Fibroblast of lung (primary cell): ENCODE data around the gene NF2. TPM values are rescaled to one million over a fixed set of nuclear protein-coding genes. Genes with fewer than 3 reads are reported as not detected.
A peak's percentile ranks its signal among the peaks of the same experiment; 100 is the strongest.

ENCODE experiments used
- DNase-seq, 2 donors: peaks; one replicate each; pipeline versions ENCODE4 v3.0.0 to v3.0.0-alpha.2; 2010; ENCODE audit warnings: low read depth in 2 of 2
- H2AFZ ChIP-seq: 2 replicates; pipeline ENCODE4 v1.5.1; 2012; ENCODE audit warnings: low read length, control low read depth, inconsistent platforms
- H3K27ac ChIP-seq: 2 replicates; pipeline ENCODE4 v1.5.1; 2011; ENCODE audit warnings: low read length, control low read depth; ENCODE audit not compliant: insufficient read depth
- H3K27me3 ChIP-seq: 2 replicates; pipeline ENCODE4 v1.5.1; 2011; ENCODE audit warnings: mild to moderate bottlenecking, low read length; ENCODE audit not compliant: control insufficient read depth, insufficient read depth
- H3K36me3 ChIP-seq: 2 replicates; pipeline ENCODE4 v1.5.1; 2011; ENCODE audit warnings: low read length; ENCODE audit not compliant: control insufficient read depth, insufficient read depth
- H3K4me1 ChIP-seq: 2 replicates; pipeline ENCODE4 v1.5.1; 2011; ENCODE audit warnings: low read length; ENCODE audit not compliant: control insufficient read depth, insufficient read depth; ENCODE audit errors: extremely low read depth
- H3K4me2 ChIP-seq: 2 replicates; pipeline ENCODE4 v1.5.1; 2011; ENCODE audit warnings: low read length, control low read depth; ENCODE audit not compliant: insufficient read depth; ENCODE audit errors: extremely low read depth
- H3K4me3 ChIP-seq, 4 experiments: fragments of 200-600 bp in 1 of 4; sonication (generic) in 1 of 4; replicated peaks in 1 of 4; 2 replicates each; pipeline ENCODE4 v1.5.1; 2011 to 2016; ENCODE audit warnings: low read length in 4 of 4, low read depth in 3 of 4, mild to moderate bottlenecking in 3 of 4, control low read depth in 2 of 4, inconsistent platforms in 1 of 4, mixed read lengths in 1 of 4; ENCODE audit not compliant: insufficient read depth in 1 of 4; ENCODE audit errors: control extremely low read depth in 1 of 4
- H3K79me2 ChIP-seq: 2 replicates; pipeline ENCODE4 v1.5.1; 2012; ENCODE audit warnings: mild to moderate bottlenecking, low read length, inconsistent platforms; ENCODE audit not compliant: control insufficient read depth, insufficient read depth
- H3K9ac ChIP-seq: 2 replicates; pipeline ENCODE4 v1.5.1; 2011; ENCODE audit warnings: mild to moderate bottlenecking, low read length, control low read depth; ENCODE audit not compliant: insufficient read depth
- H3K9me3 ChIP-seq: 2 replicates; pipeline ENCODE4 v1.5.1; 2012; ENCODE audit warnings: low read depth, low read length; ENCODE audit not compliant: control insufficient read depth, insufficient read depth
- H4K20me1 ChIP-seq: 2 replicates; pipeline ENCODE4 v1.5.1; 2011; ENCODE audit warnings: low read length; ENCODE audit not compliant: control insufficient read depth, insufficient read depth; ENCODE audit errors: extremely low read depth
- CTCF ChIP-seq, 2 donors: IDR thresholded peaks in 1 of 2; conservative IDR thresholded peaks in 1 of 2; 1 replicate in 1 of 2; 2 replicates in 1 of 2; pipeline ENCODE4 v1.5.1; 2011 to 2012; ENCODE audit warnings: low read length in 2 of 2, control low read depth in 1 of 2, inconsistent platforms in 1 of 2, low read depth in 1 of 2, mild to moderate bottlenecking in 1 of 2
- EZH2 ChIP-seq: IDR thresholded peaks from 2 replicates; pipeline ENCODE4 v1.5.1; 2012; ENCODE audit warnings: low read length, control low read depth, mild to moderate bottlenecking; ENCODE audit errors: missing control alignments
- polyA plus RNA-seq, 2 donors: library from polyadenylated mRNA; depleted of rRNA in 1 of 2; stranded (reverse) in 1 of 2; unstranded in 1 of 2; fragments of >200 nt; gene quantifications; 2 replicates each; pipeline ENCODE4 v1.2.1, GENCODE V29; 2011 to 2012; ENCODE audit warnings: missing spikeins in 1 of 2
- total RNA-seq: library from RNA; depleted of rRNA; stranded (reverse); fragments of >200 nt; gene quantifications from 2 replicates; pipeline ENCODE4 v1.2.1, GENCODE V29; 2014

NF2 gene
- total and polyA plus RNA-seq, 2 donors (not counting 1 experiment from before 2014, with no cell fraction given) = 55.5 to 80.9 TPM

DNA sequence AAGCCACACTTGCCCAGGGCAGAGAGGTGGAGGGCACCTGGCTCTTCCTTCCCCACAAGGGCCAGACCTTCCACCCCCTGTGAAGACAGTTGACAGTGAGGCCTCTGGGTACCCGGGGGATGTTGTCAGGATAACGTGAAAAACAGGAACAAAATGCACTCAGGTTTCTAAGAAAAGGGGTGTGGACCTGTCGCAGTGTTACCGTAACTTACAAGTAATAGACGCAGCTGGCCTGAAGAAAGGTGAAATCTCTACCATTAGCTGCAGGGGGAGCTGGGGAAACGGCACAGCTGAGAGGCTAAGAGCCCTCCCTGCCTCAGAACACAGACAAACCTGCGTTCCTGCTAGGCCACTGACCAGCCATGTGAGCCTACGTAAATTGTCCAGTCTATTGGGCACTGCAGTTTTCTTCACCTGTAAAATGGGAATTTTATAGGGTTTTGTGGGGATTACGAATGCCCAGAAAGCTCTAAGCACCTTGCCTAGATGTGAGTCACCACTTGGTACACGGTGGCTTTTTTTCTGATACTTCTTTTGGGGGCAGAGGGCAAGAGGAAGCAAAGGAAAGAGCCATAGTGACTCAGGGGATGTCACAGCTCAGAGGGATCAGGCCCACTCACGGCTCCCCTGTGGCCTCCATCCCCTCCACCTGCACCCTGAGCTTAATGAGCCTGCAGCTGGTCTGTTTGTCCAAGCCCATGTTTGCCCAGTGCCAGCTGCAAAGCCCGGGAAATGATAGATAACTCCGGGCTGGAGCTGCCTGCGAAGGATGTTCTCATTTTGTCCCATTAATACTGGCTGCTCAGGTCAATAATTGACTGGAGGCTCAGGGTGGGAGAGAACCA is 97.9 kb downstream of the NF2 start:
- no peak overlapping the region for H2AFZ ChIP-seq
- peak in 1 of 2 donors; percentile 40 for DNase-seq
- peaks cover 5% of the 10 kb centered on the region for H3K4me1 ChIP-seq
- H3K79me2 ChIP-seq = no peaks in the 10 kb centered on the region
- H3K36me3 ChIP-seq = peaks cover 4% of the 10 kb centered on the region
- H3K9me3 ChIP-seq = no peaks in the 10 kb centered on the region
- H3K27me3 ChIP-seq = peaks cover 2% of the 10 kb centered on the region
- TF ChIP-seq CTCF (conservative IDR thresholded peaks at IDR 0.05 in 1 of 2, IDR thresholded peaks at IDR 0.05 in 1 of 2; ENCODE audit: low read depth in 1 of 2, low read length in 2 of 2) = peak in 1 of 2 donors; percentile 15
- no peak for TF ChIP-seq EZH2
- no peak overlapping the region for H3K4me2 ChIP-seq
- H4K20me1 ChIP-seq = no peaks in the 10 kb centered on the region
- H3K4me3 ChIP-seq = no peak overlapping the region
- H3K9ac ChIP-seq = no peak overlapping the region
- H3K27ac ChIP-seq = no peak overlapping the region

GRCh38 chr22:29702000-29702930 is 98.8 kb downstream of the NF2 start:
- H2AFZ ChIP-seq = no peak overlapping the region
- H3K36me3 ChIP-seq = peaks cover 4% of the 10 kb centered on the region
- peaks cover 5% of the 10 kb centered on the region for H3K4me1 ChIP-seq
- H3K27me3 ChIP-seq = peaks cover 11% of the 10 kb centered on the region
- no peaks in the 10 kb centered on the region for H3K79me2 ChIP-seq
- H3K4me2 ChIP-seq = no peak overlapping the region
- no peaks in the 10 kb centered on the region for H3K9me3 ChIP-seq
- H3K9ac ChIP-seq = no peak overlapping the region
- H3K27ac ChIP-seq = no peak overlapping the region
- TF ChIP-seq CTCF (conservative IDR thresholded peaks at IDR 0.05 in 1 of 2, IDR thresholded peaks at IDR 0.05 in 1 of 2; ENCODE audit: low read depth in 1 of 2, low read length in 2 of 2) = no peak
- no peak for TF ChIP-seq EZH2
- no peak overlapping the region for H3K4me3 ChIP-seq
- no peak for DNase-seq
- no peaks in the 10 kb centered on the region for H4K20me1 ChIP-seq

DNA sequence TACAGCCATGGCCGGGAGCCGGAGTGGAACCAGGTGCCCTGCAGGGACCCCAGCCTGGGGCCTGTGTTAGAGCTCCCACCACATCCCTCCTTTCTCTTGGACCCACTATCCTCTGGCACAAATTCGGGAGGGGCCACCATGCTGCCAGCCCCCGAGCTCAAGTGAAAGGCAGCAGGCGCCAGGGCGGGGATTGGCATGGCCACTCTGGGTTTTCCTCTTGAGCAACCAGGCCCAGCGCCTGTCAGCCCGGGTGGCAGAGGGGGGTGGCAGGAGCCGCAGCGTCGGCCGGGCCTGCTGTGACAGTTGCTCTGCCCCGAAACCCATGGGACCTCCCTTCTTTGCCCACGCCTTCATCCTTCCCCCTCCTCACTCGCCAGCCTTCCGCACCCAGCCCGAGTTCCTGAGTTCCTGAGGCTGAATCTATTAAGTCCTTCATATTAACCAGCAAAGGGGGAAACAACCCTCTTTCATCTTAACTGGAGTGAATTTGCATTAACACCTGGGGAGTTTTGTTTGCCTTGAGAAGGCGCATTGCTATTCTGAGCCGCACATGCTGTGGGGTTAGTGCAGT is 99.6 kb downstream of the NF2 start:
- H3K4me1 ChIP-seq = peaks cover 5% of the 10 kb centered on the region
- H3K27ac ChIP-seq = no peak overlapping the region
- no peak overlapping the region for H3K4me3 ChIP-seq
- no peaks in the 10 kb centered on the region for H4K20me1 ChIP-seq
- H3K79me2 ChIP-seq = no peaks in the 10 kb centered on the region
- H3K9ac ChIP-seq = no peak overlapping the region
- peaks cover under 1% of the 10 kb centered on the region for H3K36me3 ChIP-seq
- no peak for DNase-seq
- no peak for TF ChIP-seq EZH2
- TF ChIP-seq CTCF (conservative IDR thresholded peaks at IDR 0.05 in 1 of 2, IDR thresholded peaks at IDR 0.05 in 1 of 2; ENCODE audit: low read depth in 1 of 2, low read length in 2 of 2) = no peak
- H3K9me3 ChIP-seq = no peaks in the 10 kb centered on the region
- no peak overlapping the region for H3K4me2 ChIP-seq
- H2AFZ ChIP-seq = no peak overlapping the region
- peaks cover 15% of the 10 kb centered on the region for H3K27me3 ChIP-seq
